A673 (cell line): ENCODE measurements around the gene KPTN. TPM values are rescaled to one million over a fixed set of nuclear protein-coding genes. Genes with fewer than 3 reads are reported as not detected.

Experiments
- BruUV-seq: library from RNA; stranded (reverse); fragments of 400-500 nt; replicated peaks from 2 replicates; lab custom pipeline; 2021; lab: Mats Ljungman, UMichigan
- CTCF ChIA-PET: fragments of 300-600 bp; sonication (Branson Sonifier 250); formaldehyde crosslinking; loops from one replicate; lab custom pipeline; 2022; ENCODE audit warnings: antibody characterized with exemption; lab: Charles Lee
- POLR2A ChIA-PET: fragments of 300-600 bp; sonication (Branson Sonifier 250); formaldehyde crosslinking; loops from one replicate; lab custom pipeline; 2022; ENCODE audit warnings: antibody characterized with exemption; ENCODE audit not compliant: low non-redundant PET; lab: Charles Lee
- DNase-seq: peaks from one replicate; pipeline ENCODE4 v3.0.0-alpha.2; 2015; ENCODE audit warnings: low spot score
- H3K27ac ChIP-seq: fragments of 200-600 bp; sonication (generic); 2 replicates; pipeline ENCODE4 v1.5.1; 2016; ENCODE audit warnings: mixed run types, low read depth, mild to moderate bottlenecking, mixed read lengths, antibody characterized with exemption, low read length; ENCODE audit not compliant: poor library complexity, severe bottlenecking
- H3K27me3 ChIP-seq: fragments of 200-600 bp; sonication (generic); replicated peaks from 2 replicates; pipeline ENCODE4 v1.6.1; 2017; ENCODE audit warnings: mixed run types, low read depth, mild to moderate bottlenecking, mixed read lengths, antibody characterized with exemption, low read length; ENCODE audit not compliant: insufficient read depth, poor library complexity
- H3K36me3 ChIP-seq: fragments of 200-600 bp; sonication (generic); 2 replicates; pipeline ENCODE4 v1.6.1; 2016; ENCODE audit warnings: mixed run types, mild to moderate bottlenecking, mixed read lengths, antibody characterized with exemption, low read length; ENCODE audit not compliant: insufficient read depth, poor library complexity, severe bottlenecking
- H3K4me1 ChIP-seq: fragments of 200-600 bp; sonication (generic); 2 replicates; pipeline ENCODE4 v1.6.1; 2017; ENCODE audit warnings: mixed run types, mild to moderate bottlenecking, mixed read lengths, antibody characterized with exemption, low read length; ENCODE audit not compliant: insufficient read depth, poor library complexity, severe bottlenecking
- H3K4me3 ChIP-seq: fragments of 200-600 bp; sonication (generic); 2 replicates; pipeline ENCODE4 v1.5.1; 2016; ENCODE audit warnings: low read depth, mixed run types, mild to moderate bottlenecking, mixed read lengths, low read length; ENCODE audit not compliant: poor library complexity, severe bottlenecking
- H3K9me3 ChIP-seq: fragments of 200-600 bp; sonication (generic); 2 replicates; pipeline ENCODE4 v1.6.1; 2016; ENCODE audit warnings: mixed run types, low read depth, mild to moderate bottlenecking, mixed read lengths, antibody characterized with exemption, low read length; ENCODE audit not compliant: poor library complexity, severe bottlenecking
- CTCF ChIP-seq: fragments of 300-800, 200-600 bp; sonication (generic); conservative IDR thresholded peaks from 2 replicates; pipeline ENCODE4 v1.5.1; 2017; ENCODE audit warnings: low read depth, mild to moderate bottlenecking, antibody characterized with exemption, low read length, moderate library complexity, mixed read lengths
- EZH2 ChIP-seq: fragments of 200-600 bp; sonication (generic); IDR thresholded peaks from 2 replicates; pipeline ENCODE4 v1.6.1; 2017; ENCODE audit warnings: borderline replicate concordance, low read depth, mild to moderate bottlenecking, mixed read lengths, antibody characterized with exemption, low read length; ENCODE audit not compliant: poor library complexity, severe bottlenecking
- intact Hi-C: fragments of 100-400 bp; cut with micrococcal nuclease; formaldehyde crosslinking; loops from one replicate; pipeline ENCODE4 v1.10.0; 2022; ENCODE audit not compliant: unreplicated experiment
- total RNA-seq: library from RNA; stranded (reverse); gene quantifications from 2 replicates; pipeline ENCODE4 v1.2.3, GENCODE V29; 2021

The KPTN gene
- total RNA-seq, 1 experiment from 2014 or later: 18.9 TPM

- intact Hi-C loops: no loop called here
- Histone ChIP-seq H3K9me3 (no peaks in the 10 kb centered on the region), H3K27me3 (peaks cover 5% of the 10 kb centered on the region), H3K36me3 (no peaks in the 10 kb centered on the region), H3K4me3 (no peak overlapping the region), H3K4me1 (no peaks in the 10 kb centered on the region), H3K27ac (no peak overlapping the region)
- DNase-seq: no peak
- no peak for TF ChIP-seq EZH2
- TF ChIP-seq CTCF: no peak
- POLR2A ChIA-PET: no interaction called here
- CTCF ChIA-PET: interaction anchor here (0.5 to 0.6 kb wide), 2 partner anchors 22 to 638 kb away, joined by 3 to 10 read pairs; no protein-coding TSS in a partner anchor
- BruUV-seq: no TSS peak
Observed at GRCh38 chr19:47521473-47522180, 37.6 kb upstream of the KPTN start.

- no peak for DNase-seq
- intact Hi-C loops: no loop called here
- peaks cover 5% of the 10 kb centered on the region for H3K27me3 ChIP-seq
- ChIA-PET CTCF (interaction anchor here (0.6 to 0.9 kb wide), 5 partner anchors 17 to 199 kb away, joined by 3 to 4 read pairs (median 3); partner anchors contain the start of gene DHX34), POLR2A (no interaction called here)
- TF ChIP-seq CTCF (no peak), EZH2 (no peak)
- H3K4me3 ChIP-seq: no peak overlapping the region
- no peak overlapping the region for H3K27ac ChIP-seq
- peaks cover 1% of the 10 kb centered on the region for H3K4me1 ChIP-seq
- H3K9me3 ChIP-seq: no peaks in the 10 kb centered on the region
- no peaks in the 10 kb centered on the region for H3K36me3 ChIP-seq
- no TSS peak for BruUV-seq
Observed at GRCh38 chr19:47520839-47521238, 36.8 kb upstream of the KPTN start.

- no peak for DNase-seq
- Histone ChIP-seq H3K36me3 (no peaks in the 10 kb centered on the region), H3K4me3 (no peak overlapping the region), H3K27me3 (peaks cover 5% of the 10 kb centered on the region), H3K27ac (no peak overlapping the region), H3K9me3 (no peaks in the 10 kb centered on the region), H3K4me1 (peaks cover 3% of the 10 kb centered on the region)
- TF ChIP-seq EZH2: no peak
- TF ChIP-seq CTCF: no peak
- intact Hi-C loops: no loop called here
- POLR2A ChIA-PET: no interaction called here
- CTCF ChIA-PET: interaction anchor here (0.6 to 0.9 kb wide), 4 partner anchors 17 to 198 kb away, joined by 3 to 4 read pairs (median 4); partner anchors contain the start of gene DHX34
- BruUV-seq: no TSS peak
Observed at GRCh38 chr19:47520343-47520806, 36.4 kb upstream of the KPTN start.
